ENCODE data around the gene RMC1. TPM values are rescaled to one million over a fixed set of nuclear protein-coding genes. Genes with fewer than 3 reads are reported as not detected.
"Not testable (repeated sequence)": the region's sequence is repeated elsewhere in the genome, so short reads cannot be mapped to it uniquely, and the experiment has no call there.

The RMC1 gene
- total RNA-seq, 1 donor from 2014 or later: 26.8 TPM

- H3K27me3 Mint-ChIP-seq (ENCODE audit: low read depth): no peaks in the 10 kb centered on the region
- H3K4me3 Mint-ChIP-seq (ENCODE audit: unreplicated experiment): no peak overlapping the region
- no peaks in the 10 kb centered on the region for H3K9me3 Mint-ChIP-seq (ENCODE audit: low read depth)
- TF ChIP-seq CTCF (IDR thresholded peaks at IDR 0.05): no peak
- peaks cover 32% of the 10 kb centered on the region for H3K36me3 Mint-ChIP-seq (ENCODE audit: low read depth)
- no peak for DNase-seq (ENCODE audit: low spot score)
- H3K27ac Mint-ChIP-seq (ENCODE audit: unreplicated experiment): no peak overlapping the region
- H3K4me1 Mint-ChIP-seq (ENCODE audit: low read depth): no peaks in the 10 kb centered on the region
These were observed 23.3 kb upstream of the RMC1 start for GRCh38 chr18:23479829-23480505.

GRCh38 chr18:23484561-23485182 is 18.6 kb upstream of the RMC1 start:
- Mint-ChIP-seq H3K4me3 (ENCODE audit: unreplicated experiment) (no peak overlapping the region), H3K4me1 (ENCODE audit: low read depth) (peaks cover 15% of the 10 kb centered on the region), H3K36me3 (ENCODE audit: low read depth) (peaks cover 15% of the 10 kb centered on the region), H3K27me3 (ENCODE audit: low read depth) (no peaks in the 10 kb centered on the region), H3K9me3 (ENCODE audit: low read depth) (no peaks in the 10 kb centered on the region), H3K27ac (ENCODE audit: unreplicated experiment) (no peak overlapping the region)
- no peak for DNase-seq (ENCODE audit: low spot score)
- TF ChIP-seq CTCF (IDR thresholded peaks at IDR 0.05): no peak

GRCh38 chr18:23485386-23485785 is 17.9 kb upstream of the RMC1 start:
- Mint-ChIP-seq H3K36me3 (ENCODE audit: low read depth) (peaks cover 12% of the 10 kb centered on the region), H3K27ac (ENCODE audit: unreplicated experiment) (no peak overlapping the region)
- TF ChIP-seq CTCF (IDR thresholded peaks at IDR 0.05): no peak

GRCh38 chr18:23487738-23488570 is 15.4 kb upstream of the RMC1 start:
- no peak for DNase-seq (ENCODE audit: low spot score)
- Mint-ChIP-seq H3K36me3 (ENCODE audit: low read depth) (peaks cover 2% of the 10 kb centered on the region), H3K9me3 (ENCODE audit: low read depth) (peaks cover 10% of the 10 kb centered on the region), H3K27ac (ENCODE audit: unreplicated experiment) (no peak overlapping the region), H3K27me3 (ENCODE audit: low read depth) (no peaks in the 10 kb centered on the region), H3K4me1 (ENCODE audit: low read depth) (peaks cover 15% of the 10 kb centered on the region), H3K4me3 (ENCODE audit: unreplicated experiment) (no peak overlapping the region)
- no peak for TF ChIP-seq CTCF (IDR thresholded peaks at IDR 0.05)

More at GRCh38 chr18:23485386-23485785, 17.9 kb upstream of the RMC1 start:
- DNase-seq (ENCODE audit: low spot score): no peak
- no peak overlapping the region for H3K4me3 Mint-ChIP-seq (ENCODE audit: unreplicated experiment)
- peaks cover 15% of the 10 kb centered on the region for H3K4me1 Mint-ChIP-seq (ENCODE audit: low read depth)
- no peaks in the 10 kb centered on the region for H3K27me3 Mint-ChIP-seq (ENCODE audit: low read depth)
- peaks cover 3% of the 10 kb centered on the region for H3K9me3 Mint-ChIP-seq (ENCODE audit: low read depth)

GRCh38 chr18:23489586-23489985 is 13.7 kb upstream of the RMC1 start:
- H3K4me3 Mint-ChIP-seq (ENCODE audit: unreplicated experiment); H3K9me3 Mint-ChIP-seq (ENCODE audit: low read depth); DNase-seq (ENCODE audit: low spot score); H3K27me3 Mint-ChIP-seq (ENCODE audit: low read depth); H3K36me3 Mint-ChIP-seq (ENCODE audit: low read depth); H3K27ac Mint-ChIP-seq (ENCODE audit: unreplicated experiment): not testable (repeated sequence)
- H3K4me1 Mint-ChIP-seq (ENCODE audit: low read depth): peaks cover 15% of the 10 kb centered on the region

All from chondrocyte (in vitro differentiated cells).